Nephron (organoid): ENCODE results near the gene TNFRSF6B.

Source experiments
- H3K27ac Mint-ChIP-seq, 3 experiments: 2 replicates each; pipeline ENCODE4 v1.8.0; 2020; ENCODE audit warnings: mixed read lengths in 3 of 3, mild to moderate bottlenecking in 2 of 3, moderate library complexity in 1 of 3
- H3K27me3 Mint-ChIP-seq: 2 replicates; pipeline ENCODE4 v1.8.0; 2021; ENCODE audit warnings: low read depth, mild to moderate bottlenecking, moderate library complexity, mixed read lengths
- H3K36me3 Mint-ChIP-seq: 2 replicates; pipeline ENCODE4 v1.8.0; 2020; ENCODE audit warnings: low read depth, mixed read lengths
- H3K4me1 Mint-ChIP-seq: 2 replicates; pipeline ENCODE4 v1.8.0; 2020; ENCODE audit warnings: mixed read lengths
- H3K4me3 Mint-ChIP-seq, 3 experiments: 2 replicates each; pipeline ENCODE4 v1.8.0; 2020; ENCODE audit warnings: mild to moderate bottlenecking in 3 of 3, mixed read lengths in 3 of 3, moderate library complexity in 2 of 3
- H3K9me3 Mint-ChIP-seq: 2 replicates; pipeline ENCODE4 v1.8.0; 2020; ENCODE audit warnings: mixed read lengths
- TF ChIP-seq, protein P1 (sequence below), 3 experiments: fragments of 200-600 bp; sonication (generic); IDR thresholded peaks; one replicate each; pipeline ENCODE4 v1.5.0; 2021; ENCODE audit warnings: antibody characterized with exemption in 3 of 3; ENCODE audit not compliant: unreplicated experiment in 3 of 3

TNFRSF6B gene

DNA sequence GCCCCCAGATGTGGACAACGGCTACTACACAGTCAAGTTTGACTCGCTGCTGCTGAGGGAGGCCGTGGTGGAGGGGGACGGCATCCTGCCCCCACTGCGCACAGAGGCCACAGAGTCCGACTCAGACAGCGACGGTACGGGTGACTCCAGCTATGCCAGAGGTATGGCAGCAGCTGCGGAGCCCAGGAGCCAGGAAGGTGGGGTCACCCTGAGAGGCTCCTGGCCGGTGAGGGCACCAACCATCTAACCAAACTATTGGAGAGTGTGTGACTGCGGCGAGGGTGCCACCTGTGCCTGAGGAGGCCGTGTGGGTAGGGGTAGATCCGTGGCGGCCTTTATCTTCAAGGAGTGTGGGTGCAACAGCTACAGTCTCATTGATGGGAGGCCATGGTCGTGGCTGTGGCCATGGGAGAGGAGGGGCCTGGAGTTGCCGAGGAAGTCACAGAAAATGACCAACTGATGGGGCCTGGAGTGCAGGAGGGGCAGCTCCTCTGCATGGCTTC lies 37.2 kb downstream of the TNFRSF6B start:
- TF ChIP-seq, protein P1, sequence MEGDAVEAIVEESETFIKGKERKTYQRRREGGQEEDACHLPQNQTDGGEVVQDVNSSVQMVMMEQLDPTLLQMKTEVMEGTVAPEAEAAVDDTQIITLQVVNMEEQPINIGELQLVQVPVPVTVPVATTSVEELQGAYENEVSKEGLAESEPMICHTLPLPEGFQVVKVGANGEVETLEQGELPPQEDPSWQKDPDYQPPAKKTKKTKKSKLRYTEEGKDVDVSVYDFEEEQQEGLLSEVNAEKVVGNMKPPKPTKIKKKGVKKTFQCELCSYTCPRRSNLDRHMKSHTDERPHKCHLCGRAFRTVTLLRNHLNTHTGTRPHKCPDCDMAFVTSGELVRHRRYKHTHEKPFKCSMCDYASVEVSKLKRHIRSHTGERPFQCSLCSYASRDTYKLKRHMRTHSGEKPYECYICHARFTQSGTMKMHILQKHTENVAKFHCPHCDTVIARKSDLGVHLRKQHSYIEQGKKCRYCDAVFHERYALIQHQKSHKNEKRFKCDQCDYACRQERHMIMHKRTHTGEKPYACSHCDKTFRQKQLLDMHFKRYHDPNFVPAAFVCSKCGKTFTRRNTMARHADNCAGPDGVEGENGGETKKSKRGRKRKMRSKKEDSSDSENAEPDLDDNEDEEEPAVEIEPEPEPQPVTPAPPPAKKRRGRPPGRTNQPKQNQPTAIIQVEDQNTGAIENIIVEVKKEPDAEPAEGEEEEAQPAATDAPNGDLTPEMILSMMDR (IDR thresholded peaks at IDR 0.05; ENCODE audit: unreplicated experiment in 3 of 3): no peak
- Mint-ChIP-seq H3K36me3 (peaks cover 34% of the 10 kb centered on the region), H3K27me3 (peaks cover 5% of the 10 kb centered on the region), H3K27ac (no peak overlapping the region), H3K4me1 (peaks cover under 1% of the 10 kb centered on the region), H3K9me3 (no peaks in the 10 kb centered on the region), H3K4me3 (no peak overlapping the region)

DNA sequence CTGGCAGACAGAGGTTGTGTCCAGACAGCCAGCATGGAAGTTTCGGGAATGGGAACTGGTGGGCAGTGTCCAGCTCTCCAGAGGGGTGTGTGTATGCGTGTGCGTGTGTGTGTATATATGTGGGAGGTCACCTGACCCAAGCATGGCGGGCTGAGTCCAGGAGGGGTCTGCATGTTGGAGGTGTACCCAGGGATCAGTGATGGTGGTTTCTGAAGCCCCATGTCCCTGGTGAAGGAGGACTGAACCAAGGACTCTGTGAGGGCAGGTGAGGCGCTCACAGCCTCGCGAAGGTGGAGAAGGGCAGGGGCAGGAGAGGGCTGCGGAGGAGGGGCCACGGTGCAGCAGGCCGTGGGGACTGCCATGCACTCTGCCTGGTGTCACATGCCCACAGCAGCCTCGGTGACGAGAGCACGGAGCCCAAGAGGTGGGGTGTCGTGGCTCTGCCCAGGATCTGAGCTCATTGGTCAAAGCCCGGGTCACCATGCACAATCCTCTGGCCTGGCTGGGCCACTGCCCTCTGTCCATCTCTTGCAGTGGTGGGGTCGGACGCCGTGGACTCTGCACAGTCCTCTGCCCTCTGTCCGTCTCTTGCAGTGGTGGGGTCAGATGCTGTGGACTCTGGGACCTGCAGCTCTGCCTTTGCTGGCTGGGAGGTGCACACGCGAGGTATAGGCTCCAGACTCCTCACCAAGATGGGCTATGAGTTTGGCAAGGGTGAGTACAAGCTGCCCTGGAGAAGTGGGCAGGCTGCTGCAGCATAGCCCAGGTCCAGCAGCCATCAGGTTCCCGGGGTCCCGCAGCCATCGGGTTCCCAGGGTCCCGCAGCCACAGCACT lies 37.9 kb downstream of the TNFRSF6B start:
- peaks cover 29% of the 10 kb centered on the region for H3K36me3 Mint-ChIP-seq
- H3K4me3 Mint-ChIP-seq: no peak overlapping the region
- H3K27ac Mint-ChIP-seq: no peak overlapping the region
- H3K27me3 Mint-ChIP-seq: peaks cover 5% of the 10 kb centered on the region
- no peaks in the 10 kb centered on the region for H3K4me1 Mint-ChIP-seq
- H3K9me3 Mint-ChIP-seq: no peaks in the 10 kb centered on the region
- TF ChIP-seq, protein P1 (IDR thresholded peaks at IDR 0.05; ENCODE audit: unreplicated experiment in 3 of 3): no peak

DNA sequence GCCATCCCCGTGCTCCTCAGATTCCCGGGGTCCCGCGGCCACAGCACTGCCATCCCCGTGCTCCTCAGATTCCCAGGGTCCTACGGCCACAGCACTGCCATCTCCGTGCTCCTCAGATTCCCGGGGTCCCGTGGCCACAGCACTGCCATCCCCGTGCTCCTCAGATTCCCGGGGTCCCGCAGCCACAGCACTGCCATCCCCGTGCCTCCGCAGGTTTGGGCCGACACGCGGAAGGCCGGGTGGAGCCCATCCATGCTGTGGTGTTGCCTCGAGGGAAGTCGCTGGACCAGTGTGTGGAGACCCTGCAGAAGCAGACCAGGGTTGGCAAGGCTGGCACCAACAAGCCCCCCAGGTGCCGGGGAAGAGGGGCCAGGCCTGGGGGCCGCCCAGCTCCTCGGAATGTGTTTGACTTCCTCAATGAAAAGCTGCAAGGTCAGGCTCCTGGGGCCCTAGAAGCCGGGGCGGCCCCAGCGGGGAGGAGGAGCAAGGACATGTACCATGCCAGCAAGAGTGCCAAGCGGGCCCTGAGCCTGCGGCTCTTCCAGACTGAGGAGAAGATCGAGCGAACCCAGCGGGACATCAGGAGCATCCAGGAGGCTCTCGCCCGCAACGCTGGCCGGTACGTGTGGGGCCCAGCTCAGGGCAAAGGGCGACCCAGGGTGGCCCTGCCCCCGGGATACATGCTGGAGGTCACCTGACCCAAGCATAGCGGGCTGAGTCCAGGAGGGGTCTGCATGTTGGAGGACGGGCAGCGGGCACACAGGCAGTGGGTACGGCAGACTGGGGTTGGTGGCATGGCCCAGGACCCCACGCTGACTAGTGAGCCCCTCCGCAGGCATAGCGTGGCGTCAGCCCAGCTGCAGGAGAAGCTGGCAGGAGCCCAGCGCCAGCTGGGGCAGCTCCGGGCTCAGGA lies 38.8 kb downstream of the TNFRSF6B start:
- Mint-ChIP-seq H3K4me1 (no peaks in the 10 kb centered on the region), H3K4me3 (no peak overlapping the region), H3K9me3 (no peaks in the 10 kb centered on the region), H3K27me3 (peaks cover 5% of the 10 kb centered on the region), H3K36me3 (peaks cover 21% of the 10 kb centered on the region), H3K27ac (no peak overlapping the region)
- TF ChIP-seq, protein P1 (IDR thresholded peaks at IDR 0.05; ENCODE audit: unreplicated experiment in 3 of 3): no peak

DNA sequence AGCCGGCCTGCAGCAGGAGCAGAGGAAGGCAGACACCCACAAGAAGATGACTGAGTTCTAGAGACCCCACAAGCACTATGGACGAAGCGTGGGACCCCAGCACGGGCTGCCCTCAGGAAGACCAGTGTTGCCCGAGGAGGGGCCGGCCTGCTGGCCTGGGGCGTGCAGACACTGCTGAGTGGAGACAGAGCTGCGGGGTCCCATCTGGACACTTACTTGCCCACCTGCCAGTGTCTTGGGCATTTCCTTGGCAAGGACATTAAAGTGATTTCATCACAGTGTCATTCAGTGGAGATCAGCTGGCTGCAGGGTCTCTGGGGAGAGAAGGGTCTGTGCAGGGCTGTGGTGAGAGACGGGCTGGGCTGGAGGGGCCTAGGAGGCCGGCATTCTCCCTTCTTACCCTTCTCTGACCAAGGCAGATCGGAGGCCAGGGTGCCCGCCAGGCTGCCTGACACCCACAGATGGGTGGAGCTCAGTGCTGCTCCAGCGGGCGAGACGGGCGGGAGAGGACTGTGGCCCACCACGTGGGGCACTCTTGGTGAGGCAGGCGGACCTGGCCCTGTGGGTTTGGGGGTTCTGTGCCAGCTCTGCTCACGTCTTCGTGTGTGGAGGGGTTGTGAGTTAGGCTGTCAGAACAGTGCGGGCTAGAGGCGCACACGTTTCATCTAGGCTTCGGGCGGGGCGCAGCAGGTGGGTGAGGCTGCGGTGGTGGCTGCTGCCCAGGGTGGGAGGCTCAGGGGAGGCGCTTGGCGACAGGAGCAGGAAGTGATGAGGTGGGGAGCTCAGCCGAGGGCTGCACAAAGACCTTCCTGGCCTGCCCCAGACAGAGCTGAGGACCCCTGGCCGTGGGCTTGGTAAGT lies 39.6 kb downstream of the TNFRSF6B start, which contains the start of gene LIME1:
Gene LIME1 (plus strand): TSS at position 806 of the 860 bp plus-strand sequence. CDS start 886 bp downstream, outside the sequence.
- Mint-ChIP-seq H3K36me3 (peaks cover 18% of the 10 kb centered on the region), H3K4me3 (peak within 1 kb of the TSS in 2 of 3 experiments; percentile 9 to 17), H3K9me3 (no peaks in the 10 kb centered on the region), H3K27ac (no peak within 1 kb of the TSS), H3K4me1 (no peaks in the 10 kb centered on the region), H3K27me3 (peaks cover 5% of the 10 kb centered on the region)
- TF ChIP-seq, protein P1 (IDR thresholded peaks at IDR 0.05; ENCODE audit: unreplicated experiment in 3 of 3): no peak

DNA sequence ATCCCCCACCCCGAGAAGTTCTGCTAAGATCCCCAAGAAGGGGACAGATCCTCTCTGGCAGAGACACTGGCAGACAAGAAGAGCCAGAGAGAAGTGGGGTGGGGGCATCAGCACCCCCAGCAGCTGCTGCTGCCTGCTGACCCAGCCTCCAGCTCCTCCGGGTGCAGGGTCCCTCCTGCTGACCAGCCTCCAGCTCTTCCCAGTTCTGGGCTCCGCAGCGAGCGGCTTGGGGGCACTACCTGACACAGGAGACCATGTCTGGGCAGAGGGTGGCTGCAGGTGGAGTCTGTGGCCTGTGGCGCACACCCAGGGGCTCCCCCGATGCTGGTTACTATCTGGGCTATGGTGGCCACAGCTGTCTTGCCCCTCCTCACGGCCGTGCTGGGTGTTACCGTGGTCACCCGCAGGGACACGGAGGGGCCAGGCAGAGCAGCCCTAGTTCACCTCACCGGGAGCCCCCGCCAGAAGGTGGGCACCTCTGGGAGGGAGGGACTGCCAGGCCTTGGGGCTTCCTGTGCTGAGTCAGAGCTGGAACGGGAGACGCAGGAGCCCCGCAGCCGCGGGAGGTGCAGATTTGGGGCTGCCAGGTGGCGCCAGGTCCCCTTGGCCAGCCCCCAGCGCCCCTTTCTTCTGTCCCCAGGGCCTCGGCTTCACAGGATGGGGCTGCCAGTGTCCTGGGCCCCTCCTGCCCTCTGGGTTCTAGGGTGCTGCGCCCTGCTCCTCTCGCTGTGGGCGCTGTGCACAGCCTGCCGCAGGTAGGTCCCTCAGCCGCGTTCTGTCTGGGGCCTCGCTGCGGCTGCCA lies 40.6 kb downstream of the TNFRSF6B start:
- Mint-ChIP-seq H3K4me1 (no peaks in the 10 kb centered on the region), H3K27me3 (peaks cover 5% of the 10 kb centered on the region), H3K36me3 (peaks cover 18% of the 10 kb centered on the region), H3K9me3 (no peaks in the 10 kb centered on the region), H3K4me3 (no peak overlapping the region), H3K27ac (no peak overlapping the region)
- TF ChIP-seq, protein P1 (IDR thresholded peaks at IDR 0.05; ENCODE audit: unreplicated experiment in 3 of 3): no peak
